ENCODE results near the gene SNX20.
A peak's percentile ranks its signal among the peaks of the same experiment; 100 is the strongest.

SNX20 gene

DNA sequence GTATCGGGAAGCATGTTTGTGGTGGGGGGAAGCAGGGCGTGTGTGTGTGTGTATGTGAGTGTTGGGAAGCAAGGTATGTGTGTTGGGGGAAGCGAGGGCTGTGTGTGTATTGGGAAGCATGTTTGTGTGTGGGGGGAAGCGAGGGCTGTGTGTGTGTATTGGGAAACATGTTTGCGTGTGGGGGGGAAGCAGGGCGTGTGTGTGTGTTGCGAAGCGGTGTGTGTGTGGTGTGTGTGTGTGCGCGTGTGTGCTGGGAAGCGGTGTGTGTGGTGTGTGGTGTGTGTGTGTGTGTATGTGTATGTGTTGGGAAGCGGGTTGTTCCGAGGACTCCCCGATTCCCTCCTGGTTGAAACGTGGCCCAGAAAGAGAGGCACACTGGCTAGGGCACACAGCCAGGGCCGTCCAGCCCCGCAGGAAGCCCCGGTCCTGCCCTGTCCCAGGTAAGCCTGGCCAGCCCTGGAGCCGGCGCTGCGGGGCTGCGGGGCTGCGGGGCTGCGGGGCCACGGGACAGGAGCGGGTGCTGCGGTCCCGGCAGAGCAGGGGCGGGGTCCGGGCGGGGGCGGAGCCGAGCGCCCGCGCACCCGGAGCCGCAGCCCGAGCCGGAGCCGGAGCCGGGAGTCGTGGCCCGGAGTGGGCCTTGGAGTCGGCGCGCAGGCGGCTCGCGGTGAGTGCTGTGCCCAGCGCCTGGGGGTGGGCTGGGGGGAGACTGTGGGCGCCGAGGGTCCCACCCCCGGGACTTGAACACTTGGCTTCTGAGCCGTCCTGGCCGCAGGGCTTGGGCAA lies 12.1 kb upstream of the SNX20 start, which contains the start of gene NOD2:
Gene NOD2 (plus strand): TSS at position 608 of the 783 bp plus-strand sequence. CDS start 5,890 bp downstream, outside the sequence.
- POLR2A ChIA-PET, result no interaction called here
- TF ChIP-seq CTCF (IDR thresholded peaks at IDR 0.05; ENCODE audit: control extremely low read depth, extremely low read depth, low read depth, missing control alignments), result no peak
- CTCF ChIA-PET, result no interaction called here
- DNase-seq (ENCODE audit: extremely low spot score), result peak; percentile 73

- no peak for DNase-seq (ENCODE audit: extremely low spot score)
- TF ChIP-seq CTCF (IDR thresholded peaks at IDR 0.05; ENCODE audit: control extremely low read depth, extremely low read depth, low read depth, missing control alignments), result no peak
- ChIA-PET CTCF (no interaction called here), POLR2A (no interaction called here)
Measured at GRCh38 chr16:50692644-50692998, 11.5 kb upstream of the SNX20 start.

DNA sequence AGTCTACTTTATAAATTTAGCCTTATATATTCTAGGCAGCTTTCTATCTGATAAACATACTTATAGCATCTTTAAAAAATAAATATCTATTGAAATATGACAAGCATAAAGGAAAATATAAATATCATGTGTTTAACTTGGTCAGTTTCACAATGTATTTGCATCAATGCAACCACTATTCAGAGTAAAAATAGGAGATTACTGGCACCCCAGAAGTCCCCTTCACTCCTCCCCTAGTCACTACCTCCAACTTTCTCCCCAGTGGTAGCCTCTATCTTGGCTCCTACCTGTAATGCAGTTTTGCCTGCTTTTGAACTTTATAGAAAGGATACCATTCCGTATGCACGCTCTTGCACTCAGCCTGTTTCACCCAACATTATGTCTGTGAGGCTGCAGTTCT lies 9.1 kb upstream of the SNX20 start:
- TF ChIP-seq CTCF (IDR thresholded peaks at IDR 0.05; ENCODE audit: control extremely low read depth, extremely low read depth, low read depth, missing control alignments), result no peak
- ChIA-PET CTCF (interaction anchor here (1.2 to 3.0 kb wide), 3 partner anchors 12 to 56 kb away, joined by 4 to 9 read pairs (median 4); no protein-coding TSS in a partner anchor), POLR2A (no interaction called here)
- DNase-seq (ENCODE audit: extremely low spot score), result no peak

- no peak for TF ChIP-seq CTCF (IDR thresholded peaks at IDR 0.05; ENCODE audit: control extremely low read depth, extremely low read depth, low read depth, missing control alignments)
- CTCF ChIA-PET, result interaction anchor here (3.0 kb wide), 1 partner anchor 22 kb away, joined by 9 read pairs; no protein-coding TSS in a partner anchor
- POLR2A ChIA-PET, result no interaction called here
- DNase-seq (ENCODE audit: extremely low spot score), result no peak
Measured at GRCh38 chr16:50688867-50689266, 7.8 kb upstream of the SNX20 start.

GRCh38 chr16:50688083-50688482 lies 7.0 kb upstream of the SNX20 start:
- ChIA-PET POLR2A (interaction anchor here (1.9 kb wide), 1 partner anchor 9 kb away, joined by 6 read pairs; no protein-coding TSS in a partner anchor), CTCF (interaction anchor here (1.0 to 16.8 kb wide), 4 partner anchors 8 to 118 kb away, joined by 3 to 289 read pairs (median 14); no protein-coding TSS in a partner anchor)
- TF ChIP-seq CTCF (IDR thresholded peaks at IDR 0.05; ENCODE audit: control extremely low read depth, extremely low read depth, low read depth, missing control alignments), result no peak
- DNase-seq (ENCODE audit: extremely low spot score), result no peak

- TF ChIP-seq CTCF (IDR thresholded peaks at IDR 0.05; ENCODE audit: control extremely low read depth, extremely low read depth, low read depth, missing control alignments), result no peak
- POLR2A ChIA-PET, result no interaction called here
- DNase-seq (ENCODE audit: extremely low spot score), result no peak
- CTCF ChIA-PET, result interaction anchor here (1.0 to 16.8 kb wide), 5 partner anchors 11 to 121 kb away, joined by 3 to 289 read pairs (median 7); no protein-coding TSS in a partner anchor
Measured at GRCh38 chr16:50685462-50686063, 4.5 kb upstream of the SNX20 start.

Measured in GM10248 (cell line).